K562 (cell line): ENCODE results near the gene SYPL2. TPM values are rescaled to one million over a fixed set of nuclear protein-coding genes. Genes with fewer than 3 reads are reported as not detected.
"Not testable (repeated sequence)": the region's sequence is repeated elsewhere in the genome, so short reads cannot be mapped to it uniquely, and the experiment has no call there.

Experiments used
- ATAC-seq: fragments of 200-7000 bp; cut with Tn5 transposase; 3 replicates; pipeline ENCODE4 v1.9.1; 2020; ENCODE audit warnings: moderate library complexity
- BruUV-seq: library from RNA; stranded (reverse); fragments of 400-500 nt; replicated peaks from 2 replicates; lab custom pipeline; 2021; lab: Mats Ljungman, UMichigan
- CTCF ChIA-PET: fragments of 300-600 bp; formaldehyde crosslinking; extraction: SDS; loops from one replicate; lab custom pipeline; 2021; ENCODE audit warnings: low intra/inter-chr PET ratio; lab: Yijun Ruan, JAX
- POLR2A ChIA-PET: fragments of 300-600, 350-650 bp; sonication (Branson Sonifier 250); formaldehyde crosslinking; extraction: SDS; loops from one replicate; lab custom pipeline; 2021; ENCODE audit warnings: antibody characterized with exemption, inconsistent platforms; lab: Yijun Ruan, JAX
- DNase-seq, 4 experiments: peaks; one replicate each; pipeline versions ENCODE4 v3.0.0 to v3.0.0-alpha.2; 2011 to 2018; ENCODE audit warnings: low spot score in 3 of 4, mixed read lengths in 3 of 4; ENCODE audit errors: extremely low read depth in 1 of 4
- FAIRE-seq: peaks from 2 replicates; lab custom pipeline; 2011; peaks lifted over from hg19 to GRCh38; lab: Jason Lieb, UNC
- H2AFZ ChIP-seq: 2 replicates; pipeline ENCODE4 v1.6.0; 2011; ENCODE audit warnings: low read depth, low read length, control low read depth, inconsistent platforms
- H3K27ac ChIP-seq: fragments of 200-600 bp; 3 replicates; pipeline ENCODE4 v1.8.0; 2011; ENCODE audit warnings: low read depth, mild to moderate bottlenecking, control low read depth, inconsistent platforms, low read length, moderate library complexity, mixed read lengths; ENCODE audit errors: extremely low read depth
- H3K27me3 ChIP-seq, 2 experiments: fragments of 300-600 bp in 1 of 2; 2 replicates in 1 of 2; 3 replicates in 1 of 2; pipeline versions ENCODE4 v1.6.0 to v1.8.0; 2011; ENCODE audit warnings: inconsistent platforms in 2 of 2, low read length in 2 of 2, mild to moderate bottlenecking in 1 of 2, mixed read lengths in 1 of 2, moderate library complexity in 1 of 2; ENCODE audit not compliant: control insufficient read depth in 2 of 2, insufficient read depth in 2 of 2
- H3K36me3 ChIP-seq: fragments of 300-600 bp; 3 replicates; pipeline ENCODE4 v1.8.0; 2011; ENCODE audit warnings: mild to moderate bottlenecking, low read length, inconsistent platforms; ENCODE audit not compliant: control insufficient read depth, insufficient read depth
- H3K4me1 ChIP-seq, 2 experiments: fragments of 200-600 bp in 1 of 2; replicated peaks in 1 of 2; 2 replicates in 1 of 2; 3 replicates in 1 of 2; pipeline versions ENCODE4 v1.5.1 to v1.8.0; 2011; ENCODE audit warnings: inconsistent platforms in 2 of 2, low read length in 2 of 2, mild to moderate bottlenecking in 1 of 2, mixed read lengths in 1 of 2, moderate library complexity in 1 of 2; ENCODE audit not compliant: control insufficient read depth in 2 of 2, insufficient read depth in 2 of 2
- H3K4me2 ChIP-seq: 2 replicates; pipeline ENCODE4 v1.6.1; 2011; ENCODE audit warnings: low read length, control low read depth, inconsistent platforms, mixed read lengths; ENCODE audit not compliant: insufficient read depth
- H3K4me3 ChIP-seq: fragments of 200-600 bp; sonication (generic), shearing (Covaris generic); 2 replicates; pipeline ENCODE4 v1.5.1; 2016; ENCODE audit warnings: control low read depth, inconsistent platforms
- H3K79me2 ChIP-seq: fragments of 200-600 bp; 3 replicates; pipeline ENCODE4 v1.8.0; 2011; ENCODE audit warnings: low read length, inconsistent platforms; ENCODE audit not compliant: control insufficient read depth, insufficient read depth
- H3K9ac ChIP-seq, 2 experiments: 2 replicates each; pipeline versions ENCODE4 v1.6.0 to v1.6.1; 2011; ENCODE audit warnings: low read depth in 2 of 2, low read length in 2 of 2, control low read depth in 1 of 2, inconsistent platforms in 1 of 2, mild to moderate bottlenecking in 1 of 2, mixed read lengths in 1 of 2; ENCODE audit not compliant: insufficient read depth in 1 of 2
- H3K9me1 ChIP-seq: one replicate; pipeline ENCODE4 v1.6.0; 2011; ENCODE audit warnings: inconsistent platforms, mild to moderate bottlenecking, low read length, moderate library complexity; ENCODE audit not compliant: control insufficient read depth, insufficient read depth
- H3K9me3 ChIP-seq: replicated peaks from 2 replicates; pipeline ENCODE4 v1.5.1; 2011; ENCODE audit warnings: low read depth, low read length, inconsistent platforms; ENCODE audit not compliant: control insufficient read depth, insufficient read depth
- H4K20me1 ChIP-seq: replicated peaks from 2 replicates; pipeline ENCODE4 v1.6.1; 2011; ENCODE audit warnings: low read length, inconsistent platforms, mixed read lengths; ENCODE audit not compliant: control insufficient read depth, insufficient read depth
- C11orf30 ChIP-seq: fragments of 450-650 bp; IDR thresholded peaks from 2 replicates; pipeline ENCODE4 v1.6.1; 2016; ENCODE audit warnings: low read depth, mild to moderate bottlenecking
- CBFA2T3 ChIP-seq: fragments of 450-650 bp; IDR thresholded peaks from 2 replicates; pipeline ENCODE4 v1.6.1; 2017
- CBX3 ChIP-seq, 2 experiments: IDR thresholded peaks; 1 replicate in 1 of 2; 2 replicates in 1 of 2; pipeline ENCODE4 v1.6.1; 2012; ENCODE audit warnings: inconsistent platforms in 2 of 2, low read length in 2 of 2, borderline replicate concordance in 1 of 2, control low read depth in 1 of 2
- GTF2E2 ChIP-seq: fragments of 200-800 bp; sonication (Bioruptor generic); IDR thresholded peaks from 2 replicates; pipeline ENCODE4 v1.6.1; 2016; ENCODE audit warnings: missing genetic modification characterization, missing compliant biosample characterization
- HCFC1 ChIP-seq: IDR thresholded peaks from 2 replicates; pipeline ENCODE4 v1.6.1; 2012; ENCODE audit warnings: low read depth, low read length, improper control_type of control experiment
- MYNN ChIP-seq, 2 experiments: sonication (generic); formaldehyde crosslinking in 1 of 2; IDR thresholded peaks; 2 replicates each; pipeline versions ENCODE4 v1.5.0 to v1.6.1; 2016 to 2020; ENCODE audit warnings: antibody characterized with exemption in 1 of 2, missing genetic modification reagents in 1 of 2
- NR4A1 ChIP-seq, 2 experiments: fragments of 250-450 bp in 1 of 2; fragments of 450-650 bp in 1 of 2; sonication (Bioruptor Pico) in 1 of 2; IDR thresholded peaks; 2 replicates each; pipeline versions ENCODE4 v1.4.0 to v1.6.1; 2016 to 2020; ENCODE audit warnings: mild to moderate bottlenecking in 2 of 2, missing compliant biosample characterization in 1 of 2, missing genetic modification characterization in 1 of 2, moderate library complexity in 1 of 2
- PPARD ChIP-seq: fragments of 250-450 bp; sonication (Bioruptor Pico); IDR thresholded peaks from 2 replicates; pipeline ENCODE4 v1.8.0; 2022; ENCODE audit warnings: inconsistent platforms, mild to moderate bottlenecking, moderate library complexity
- TAL1 ChIP-seq: fragments of 450-650 bp; IDR thresholded peaks from 2 replicates; pipeline ENCODE4 v1.6.1; 2016; ENCODE audit warnings: mild to moderate bottlenecking
- TRIM24 ChIP-seq, 2 experiments: fragments of 450-650 bp; IDR thresholded peaks; 2 replicates each; pipeline ENCODE4 v1.6.1; 2016
- ZNF316 ChIP-seq: fragments of 450-650 bp; IDR thresholded peaks from 2 replicates; pipeline ENCODE4 v1.6.1; 2016
- ZNF586 ChIP-seq: fragments of 450-650 bp; formaldehyde crosslinking; conservative IDR thresholded peaks from 2 replicates; pipeline ENCODE4 v1.4.0; 2020; ENCODE audit warnings: mild to moderate bottlenecking, moderate library complexity
- ZNF639 ChIP-seq, 2 experiments: fragments of 200-800 bp in 1 of 2; sonication (Bioruptor generic) in 1 of 2; sonication (generic) in 1 of 2; formaldehyde crosslinking in 1 of 2; IDR thresholded peaks in 1 of 2; conservative IDR thresholded peaks in 1 of 2; 2 replicates each; pipeline versions ENCODE4 v1.5.0 to v1.6.1; 2016 to 2020; ENCODE audit warnings: missing compliant biosample characterization in 1 of 2, missing genetic modification characterization in 1 of 2, missing genetic modification reagents in 1 of 2
- ZNF76 ChIP-seq: fragments of 250-450 bp; sonication (Bioruptor Pico); IDR thresholded peaks from 2 replicates; pipeline ENCODE4 v1.4.0; 2020; ENCODE audit warnings: mild to moderate bottlenecking, moderate library complexity, borderline replicate concordance
- WGBS: fragments of 100-300 bp; shearing (Covaris generic); methylation state at CpG from one replicate; pipeline ENCODE4 v1.1.6; 2016; ENCODE audit warnings: low coverage, mixed read lengths; ENCODE audit not compliant: insufficient coverage; ENCODE audit errors: missing lambda C conversion rate; 5-methylcytosine and 5-hydroxymethylcytosine counted together
- in situ Hi-C: fragments of 300-500 bp; cut with MboI; formaldehyde crosslinking; loops from 4 replicates; pipeline ENCODE4 v1.15.0; 2018; ENCODE audit warnings: inconsistent platforms, mixed read lengths
- intact Hi-C: fragments of 100-400 bp; cut with micrococcal nuclease; formaldehyde crosslinking; loops from 2 replicates; pipeline ENCODE4 v1.14.2; 2022
- polyA plus RNA-seq, 8 experiments: library from polyadenylated mRNA; depleted of rRNA in 4 of 8; stranded (reverse) in 5 of 8; unstranded in 3 of 8; fragments of >200 nt; fragmentation: Nextera tagmentation in 2 of 8; fragmentation: Illumina TruSeq in 1 of 8; extraction: Ambion mirVana in 2 of 8; extraction: Trizol in 1 of 8; gene quantifications; 2 replicates each; pipeline versions ENCODE4 v1.2.1 to v1.2.3, GENCODE V29; 2011 to 2014; ENCODE audit warnings: inconsistent platforms in 1 of 8, missing spikeins in 1 of 8
- total RNA-seq, 7 experiments: library from RNA; depleted of rRNA in 6 of 7; stranded (reverse); fragments of >200 nt in 6 of 7; fragmentation: Illumina TruSeq in 2 of 7; extraction: Trizol in 2 of 7; gene quantifications; 2 replicates each; pipeline versions ENCODE4 v1.2.1 to v1.2.3, GENCODE V29; 2011 to 2021; ENCODE audit warnings: low replicate concordance in 1 of 7

The SYPL2 gene
- total and polyA plus RNA-seq, 9 of the 15 experiments (the other 6 are each of a cell fraction or from before 2014, with no cell fraction given): 0.03 to 0.20 (median 0.07) TPM; not detected in 2

DNA sequence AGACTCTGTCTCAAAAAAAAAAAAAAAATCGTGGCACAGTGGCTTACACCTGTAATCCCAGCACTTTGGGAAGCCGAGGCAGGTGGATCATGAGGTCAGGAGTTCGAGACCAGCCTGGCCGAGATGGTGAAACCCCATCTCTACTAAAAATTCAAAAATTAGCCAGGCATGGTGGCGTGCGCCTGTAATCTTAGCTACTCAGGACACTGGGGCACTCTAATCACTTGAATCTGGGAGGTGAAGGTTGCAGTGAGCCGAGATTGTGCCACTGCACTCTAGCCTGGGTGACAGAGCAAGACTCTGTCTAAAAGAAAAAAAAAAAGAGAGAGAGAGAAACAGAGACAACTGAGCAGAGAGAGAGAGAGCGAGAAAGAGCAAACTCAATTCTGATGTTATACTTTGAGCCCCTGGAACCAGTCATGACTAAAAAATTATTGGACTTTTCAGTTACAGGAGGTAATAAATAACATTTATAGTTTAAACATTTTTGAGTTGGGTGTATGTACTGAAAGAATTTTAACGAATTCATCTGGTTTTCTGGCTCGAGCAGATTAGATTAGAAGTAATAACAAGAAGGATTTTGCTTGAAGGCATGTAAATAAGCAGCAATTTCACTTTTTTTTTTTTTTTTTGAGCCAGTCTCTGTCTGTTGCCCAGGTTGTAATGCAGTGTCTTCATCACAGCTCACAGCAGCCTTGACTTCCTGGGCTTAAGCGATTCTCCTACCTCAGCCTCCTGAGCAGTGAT is 20.2 kb upstream of the SYPL2 start:
- ATAC-seq, FAIRE-seq, H3K9me1 ChIP-seq, H2AFZ ChIP-seq, H3K4me1 ChIP-seq, H3K79me2 ChIP-seq, H3K4me2 ChIP-seq, H3K36me3 ChIP-seq, DNase-seq, H3K9ac ChIP-seq, BruUV-seq, intact Hi-C loops, H3K9me3 ChIP-seq, H4K20me1 ChIP-seq, in situ Hi-C loops, H3K4me3 ChIP-seq, H3K27ac ChIP-seq: not testable (repeated sequence)
- CTCF ChIA-PET: interaction anchor here (0.9 kb wide), 1 partner anchor 88 kb away, joined by 3 read pairs; no protein-coding TSS in a partner anchor
- peaks cover 6 to 11% of the 10 kb centered on the region in 2 experiments; a peak in 3 of 5 replicates for H3K27me3 ChIP-seq
- WGBS: 5% methylated on average over 11 of the region's 11 CpGs
- peak; percentile 20; the same call in 1 of the 2 replicates for TF ChIP-seq CBFA2T3
- POLR2A ChIA-PET: interaction anchor here (0.6 kb wide), 1 partner anchor 8 kb away, joined by 3 read pairs; no protein-coding TSS in a partner anchor

- intact Hi-C loops (no loop called here), in situ Hi-C loops (no loop called here)
- DNase-seq (no peak), ATAC-seq (no peak), FAIRE-seq (no peak)
- no peaks in the 10 kb centered on the region for H4K20me1 ChIP-seq
- no peak overlapping the region for H3K4me3 ChIP-seq
- no peak overlapping the region for H3K4me2 ChIP-seq
- no peaks in the 10 kb centered on the region; a peak in 1 of 5 replicates for H3K4me1 ChIP-seq
- CTCF ChIA-PET: interaction anchor here (0.6 kb wide), 1 partner anchor 564 kb away, joined by 3 read pairs; no protein-coding TSS in a partner anchor
- H3K36me3 ChIP-seq: no peaks in the 10 kb centered on the region
- 3% methylated on average over 4 of the region's 4 CpGs for WGBS
- H3K79me2 ChIP-seq: no peaks in the 10 kb centered on the region
- H3K27me3 ChIP-seq: peaks cover 6 to 11% of the 10 kb centered on the region in 2 experiments; a peak in 3 of 5 replicates
- H3K9me1 ChIP-seq: no peaks in the 10 kb centered on the region
- POLR2A ChIA-PET: no interaction called here
- no peaks in the 10 kb centered on the region for H3K9me3 ChIP-seq
- no peak overlapping the region for H3K9ac ChIP-seq
- BruUV-seq: no TSS peak
- peak overlapping the region; percentile 35 for H2AFZ ChIP-seq
- no peak overlapping the region for H3K27ac ChIP-seq
- TF ChIP-seq GTF2E2 (tag): no peak
- no peak for TF ChIP-seq CBX3 (IDR thresholded peaks at IDR 0.05; ENCODE audit: borderline replicate concordance in 1 of 2, low read length in 2 of 2)
- TF ChIP-seq ZNF639 (CRISPR knock-in tag; conservative IDR thresholded peaks at IDR 0.05 in 1 of 2, IDR thresholded peaks at IDR 0.05 in 1 of 2): no peak
- no peak for TF ChIP-seq PPARD (CRISPR knock-in tag)
- no peak for TF ChIP-seq TAL1
- TF ChIP-seq ZNF316: peak; percentile 89
- TF ChIP-seq ZNF586: no peak
- TF ChIP-seq HCFC1: no peak
- TF ChIP-seq MYNN (IDR thresholded peaks at IDR 0.05): no peak
- TF ChIP-seq MYNN (CRISPR knock-in tag; IDR thresholded peaks at IDR 0.05): no peak
- TF ChIP-seq ZNF76 (CRISPR knock-in tag): no peak
- TF ChIP-seq NR4A1 (CRISPR knock-in tag; IDR thresholded peaks at IDR 0.05): no peak
- TF ChIP-seq NR4A1 (tag; IDR thresholded peaks at IDR 0.05): no peak
- TF ChIP-seq C11orf30: peak; percentile 74
- no peak for TF ChIP-seq TRIM24 (IDR thresholded peaks at IDR 0.05)
Measured at GRCh38 chr1:109447524-109447923, 18.8 kb upstream of the SYPL2 start.
